Hippocampal formation (tissue), 2 donors: ENCODE measurements around the gene CYSRT1.

Experiments
- DNase-seq, 2 donors: peaks; one replicate each; lab custom pipeline; 2025; lab: John Stamatoyannopoulos, UW

CYSRT1 gene

DNA sequence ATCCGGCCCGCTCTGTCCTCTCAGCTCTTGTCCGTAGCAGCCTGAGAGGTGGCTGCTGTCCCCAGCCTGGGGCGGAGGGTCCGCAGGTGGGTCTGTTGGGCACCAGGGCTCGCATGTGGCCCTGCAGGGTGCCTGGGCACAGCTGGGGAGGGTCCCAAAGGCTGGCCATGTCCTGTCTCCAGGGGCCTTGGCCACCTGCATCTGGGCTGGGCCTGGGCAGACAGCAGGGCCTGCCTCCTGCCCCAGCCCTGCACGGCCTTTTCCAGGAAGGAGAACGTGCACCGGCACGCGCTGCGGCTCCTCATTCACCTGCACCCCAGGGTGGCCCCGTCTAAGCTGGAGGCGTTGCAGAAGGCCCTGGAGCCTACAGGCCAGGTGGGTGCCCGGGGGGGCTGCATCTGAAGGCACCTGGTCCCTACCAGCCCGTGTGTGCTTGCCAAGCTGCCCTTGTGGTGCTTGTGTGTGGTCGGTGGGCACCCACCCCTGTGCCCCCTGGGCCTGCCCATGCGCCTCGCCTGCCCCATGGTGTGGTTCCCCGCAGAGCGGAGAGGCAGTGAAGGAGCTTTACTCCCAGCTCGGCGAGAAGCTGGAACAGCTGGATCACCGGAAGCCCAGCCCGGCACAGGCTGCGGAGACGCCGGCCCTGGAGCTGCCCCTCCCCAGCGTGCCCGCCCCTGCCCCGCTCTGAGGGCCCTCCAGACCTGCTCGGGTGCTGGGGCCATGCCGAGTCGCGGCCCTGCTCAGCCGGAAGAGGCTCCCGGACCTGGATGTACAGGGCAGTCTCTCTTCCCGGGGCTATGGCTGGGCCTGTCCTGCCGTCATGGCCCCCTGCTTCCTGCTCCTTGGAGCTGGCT, 47.5 kb downstream of the CYSRT1 start:
- no peak for DNase-seq

DNA sequence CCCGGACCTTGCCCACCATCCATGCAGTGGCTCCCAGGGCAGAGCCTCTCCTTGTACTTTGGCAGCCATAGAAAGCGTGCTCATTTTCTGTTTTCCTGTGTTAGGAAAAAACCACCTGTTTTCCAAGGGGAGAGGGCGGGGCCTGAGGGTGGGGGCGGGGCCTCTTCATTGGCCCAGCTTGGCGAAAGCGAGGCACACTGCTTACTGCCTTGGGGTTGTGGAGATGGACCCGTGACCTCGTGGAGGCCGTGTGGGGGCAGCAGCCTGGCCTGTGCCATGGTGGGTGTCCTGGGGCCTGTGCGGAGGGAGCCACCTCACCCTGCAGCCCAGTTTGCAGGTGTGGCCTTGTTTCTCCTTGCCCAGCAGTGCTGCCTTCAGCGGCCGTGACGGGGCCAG, 48.1 kb downstream of the CYSRT1 start:
- no peak for DNase-seq

DNA sequence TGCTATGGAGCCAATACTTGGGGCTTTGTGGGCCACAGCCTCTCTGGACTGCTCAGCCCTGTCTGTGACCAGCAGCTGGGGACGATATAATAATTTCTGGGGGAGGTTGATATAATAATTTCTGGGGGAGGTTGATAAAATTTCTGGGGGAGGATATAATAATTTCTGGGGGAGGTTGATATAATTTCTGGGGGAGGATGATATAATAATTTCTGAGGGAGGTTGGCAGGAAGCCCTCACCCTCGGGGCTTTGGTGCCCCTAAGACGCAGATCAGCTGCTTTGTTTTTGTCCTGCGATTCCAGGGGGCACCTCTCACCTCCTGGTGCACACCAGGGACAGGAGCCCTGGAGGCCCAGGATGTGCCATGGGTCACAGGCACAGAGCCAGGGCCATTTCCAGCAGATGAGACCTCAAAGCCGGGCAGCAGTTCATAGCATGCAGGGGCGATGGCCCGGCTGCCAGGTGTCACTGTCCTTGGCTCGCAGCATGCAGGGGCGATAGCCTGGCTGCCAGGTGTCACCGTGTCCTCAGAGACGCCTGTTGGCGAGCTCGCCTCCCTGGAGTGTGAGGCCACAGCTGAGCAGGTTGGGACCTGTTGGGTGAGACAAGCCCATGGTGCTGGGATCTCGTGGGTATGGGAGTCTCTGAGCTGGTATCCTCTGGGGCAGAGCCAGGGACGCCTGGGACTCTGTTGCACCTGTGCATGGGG, 48.8 kb downstream of the CYSRT1 start:
- no peak for DNase-seq

DNA sequence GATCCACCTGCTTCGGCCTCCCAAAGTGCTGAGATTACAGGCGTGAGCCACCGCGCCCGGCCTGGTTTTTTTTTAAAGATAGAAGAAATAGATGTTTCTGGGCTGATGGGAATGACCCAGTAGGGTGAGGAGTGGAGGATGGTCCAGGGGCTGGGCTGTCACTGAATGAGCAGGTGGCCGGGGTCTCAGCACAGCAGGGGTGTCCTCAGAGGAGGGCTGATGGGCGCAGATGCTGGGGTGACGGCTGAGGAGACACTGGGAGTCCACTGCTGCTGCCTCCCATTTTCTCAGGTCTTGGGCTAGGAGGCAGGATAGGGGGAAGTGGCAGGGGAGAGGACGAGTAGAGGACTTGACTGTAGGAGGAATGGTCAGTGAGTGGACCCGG, 50.2 kb downstream of the CYSRT1 start:
- DNase-seq = no peak
